HepG2 (cell line): Measurements from ENCODE around the gene DEFB108B. TPM values are rescaled to one million over a fixed set of nuclear protein-coding genes. Genes with fewer than 3 reads are reported as not detected.
"Not testable (repeated sequence)": the region's sequence is repeated elsewhere in the genome, so short reads cannot be mapped to it uniquely, and the experiment has no call there.

ENCODE experiments used
- ATAC-seq: fragments of 200-7000 bp; cut with Tn5 transposase; 3 replicates; pipeline ENCODE4 v1.9.1; 2020; ENCODE audit warnings: mild to moderate bottlenecking, moderate library complexity
- BruUV-seq: library from RNA; stranded (reverse); fragments of 400-500 nt; replicated peaks from 2 replicates; lab custom pipeline; 2021; lab: Mats Ljungman, UMichigan
- CTCF ChIA-PET: fragments of 300-600 bp; formaldehyde crosslinking; extraction: SDS; loops from one replicate; lab custom pipeline; 2021; ENCODE audit warnings: low total read pairs, inconsistent platforms, low intra/inter-chr PET ratio; lab: Yijun Ruan, JAX
- POLR2A ChIA-PET: fragments of 350-600 bp; sonication (Branson Sonifier 250); formaldehyde crosslinking; loops from one replicate; lab custom pipeline; 2020; ENCODE audit warnings: antibody characterized with exemption, inconsistent platforms; lab: Yijun Ruan, JAX
- DNase-seq: peaks from one replicate; pipeline ENCODE4 v3.0.0-alpha.2; 2015; ENCODE audit warnings: low spot score
- FAIRE-seq: peaks from 3 replicates; lab custom pipeline; 2011; peaks lifted over from hg19 to GRCh38; lab: Jason Lieb, UNC
- H2AFZ ChIP-seq: one replicate; pipeline ENCODE4 v1.6.1; 2011; ENCODE audit warnings: low read length, inconsistent platforms
- H3K27ac ChIP-seq: fragments of 300-600 bp; 3 replicates; pipeline ENCODE4 v1.8.0; 2011; ENCODE audit warnings: mixed run types, mild to moderate bottlenecking, mixed read lengths, low read length, inconsistent platforms; ENCODE audit not compliant: insufficient read depth; ENCODE audit errors: extremely low read length
- H3K27me3 ChIP-seq, 2 experiments: fragments of 200-600 bp in 1 of 2; 2 replicates in 1 of 2; 3 replicates in 1 of 2; pipeline versions ENCODE4 v1.6.0 to v1.8.0; 2011; ENCODE audit warnings: low read length in 2 of 2, mild to moderate bottlenecking in 2 of 2, moderate library complexity in 2 of 2, inconsistent platforms in 1 of 2; ENCODE audit not compliant: insufficient read depth in 2 of 2, control insufficient read depth in 1 of 2
- H3K36me3 ChIP-seq, 2 experiments: fragments of 200-600 bp in 1 of 2; replicated peaks in 1 of 2; 2 replicates in 1 of 2; 3 replicates in 1 of 2; pipeline versions ENCODE4 v1.5.1 to v1.8.0; 2011; ENCODE audit warnings: low read length in 2 of 2, inconsistent platforms in 1 of 2; ENCODE audit not compliant: insufficient read depth in 2 of 2, control insufficient read depth in 1 of 2
- H3K4me1 ChIP-seq: 2 replicates; pipeline ENCODE4 v1.5.1; 2012; ENCODE audit warnings: low read length, inconsistent platforms; ENCODE audit not compliant: insufficient read depth
- H3K4me2 ChIP-seq: 2 replicates; pipeline ENCODE4 v1.6.0; 2011; ENCODE audit warnings: low read depth, low read length, inconsistent platforms
- H3K4me3 ChIP-seq, 3 experiments: fragments of 200-600 bp in 1 of 3; sonication (generic), shearing (Covaris generic) in 1 of 3; replicated peaks in 1 of 3; 2 replicates each; pipeline ENCODE4 v1.5.1; 2011 to 2016; ENCODE audit warnings: low read length in 3 of 3, inconsistent platforms in 2 of 3, low read depth in 2 of 3, mild to moderate bottlenecking in 2 of 3, control low read depth in 1 of 3, mixed read lengths in 1 of 3; ENCODE audit not compliant: insufficient read depth in 1 of 3
- H3K79me2 ChIP-seq: one replicate; pipeline ENCODE4 v1.6.1; 2011; ENCODE audit warnings: low read length, inconsistent platforms; ENCODE audit not compliant: insufficient read depth
- H3K9ac ChIP-seq: 2 replicates; pipeline ENCODE4 v1.6.0; 2011; ENCODE audit warnings: mild to moderate bottlenecking, low read depth, low read length, inconsistent platforms; ENCODE audit not compliant: insufficient read depth
- H3K9me3 ChIP-seq: 2 replicates; pipeline ENCODE4 v1.5.1; 2012; ENCODE audit warnings: mild to moderate bottlenecking, low read length
- H4K20me1 ChIP-seq: 2 replicates; pipeline ENCODE4 v1.6.0; 2011; ENCODE audit warnings: inconsistent platforms, mild to moderate bottlenecking, low read length, moderate library complexity; ENCODE audit not compliant: insufficient read depth
- FOSL2 ChIP-seq: sonication (generic); formaldehyde crosslinking; IDR thresholded peaks from 2 replicates; pipeline ENCODE4 v1.4.0; 2020; ENCODE audit warnings: missing genetic modification reagents
- WGBS: methylation state at CpG from one replicate; pipeline ENCODE4 v1.1.6; 2017; ENCODE audit warnings: low lambda C conversion rate; 5-methylcytosine and 5-hydroxymethylcytosine counted together
- in situ Hi-C: cut with HindIII; loops from 2 replicates; pipeline ENCODE4 v1.10.0; 2017; ENCODE audit warnings: low pct_unique_long_range_greater_than_20kb; ENCODE audit not compliant: extremely low pct_ligation_motif_present
- intact Hi-C: fragments of 100-400 bp; cut with micrococcal nuclease; formaldehyde crosslinking; loops from one replicate; pipeline ENCODE4 v1.10.0; 2022; ENCODE audit not compliant: unreplicated experiment
- polyA plus RNA-seq, 8 experiments: library from polyadenylated mRNA; depleted of rRNA in 3 of 8; stranded (reverse) in 7 of 8; unstranded in 1 of 8; fragments of >200 nt; fragmentation: Illumina TruSeq in 4 of 8; extraction: Trizol in 4 of 8; gene quantifications; 2 replicates each; pipeline versions ENCODE4 v1.2.1 to v1.2.3, GENCODE V29; 2011 to 2016; ENCODE audit warnings: low read depth in 4 of 8, missing spikeins in 1 of 8, mixed read lengths in 1 of 8; ENCODE audit not compliant: insufficient read depth in 1 of 8
- total RNA-seq, 5 experiments: library from RNA; depleted of rRNA; stranded (reverse); fragments of >200 nt; fragmentation: Illumina TruSeq; extraction: Trizol; gene quantifications; 2 replicates each; pipeline ENCODE4 v1.2.3, GENCODE V29; 2016; ENCODE audit warnings: low read depth in 1 of 5

The DEFB108B gene
- total and polyA plus RNA-seq, 2 of the 13 experiments (the other 11 are each of a cell fraction or from before 2014, with no cell fraction given): not detected

- WGBS: 90% methylated on average over 10 of the region's 13 CpGs
- H3K9me3 ChIP-seq, ATAC-seq, POLR2A ChIA-PET, CTCF ChIA-PET, H3K79me2 ChIP-seq, H3K9ac ChIP-seq, H3K4me2 ChIP-seq, H3K27ac ChIP-seq, H3K36me3 ChIP-seq, in situ Hi-C loops, intact Hi-C loops, H4K20me1 ChIP-seq, H3K27me3 ChIP-seq, BruUV-seq, H2AFZ ChIP-seq, H3K4me3 ChIP-seq, FAIRE-seq, H3K4me1 ChIP-seq: not testable (repeated sequence)
- peak; percentile 32 for DNase-seq
- TF ChIP-seq FOSL2 (CRISPR knock-in tag): peak; percentile 44; the same call in 1 of the 2 replicates
Observed at GRCh38 chr11:71794386-71795040, 38.5 kb upstream of the DEFB108B start.

DNA sequence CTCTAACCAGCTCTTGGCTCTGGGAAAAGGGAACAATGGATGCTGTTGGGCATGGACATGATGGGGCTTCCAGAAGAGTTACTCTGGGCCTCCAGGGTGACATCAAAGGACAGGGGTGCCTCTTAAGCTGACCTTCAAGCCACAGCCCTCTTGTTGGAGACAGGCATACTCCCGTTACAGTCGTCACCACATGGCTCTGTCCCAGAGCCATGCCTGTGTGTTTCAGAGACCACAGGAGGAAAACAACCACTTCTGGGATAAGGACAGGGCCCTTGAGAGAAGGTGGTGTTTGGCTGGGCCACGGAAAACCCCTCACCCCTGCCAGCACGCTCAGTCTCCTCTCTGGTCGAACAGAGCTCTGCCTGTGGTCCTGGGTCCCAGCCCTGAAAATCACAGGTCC, 37.8 kb upstream of the DEFB108B start:
- CTCF ChIA-PET, H3K4me1 ChIP-seq, H2AFZ ChIP-seq, DNase-seq, H4K20me1 ChIP-seq, POLR2A ChIA-PET, H3K9me3 ChIP-seq, in situ Hi-C loops, BruUV-seq, H3K4me3 ChIP-seq, ATAC-seq, H3K36me3 ChIP-seq, intact Hi-C loops, H3K27ac ChIP-seq, H3K9ac ChIP-seq, H3K79me2 ChIP-seq, FAIRE-seq, H3K27me3 ChIP-seq, H3K4me2 ChIP-seq: not testable (repeated sequence)
- 79% methylated on average over 5 of the region's 5 CpGs for WGBS

DNA sequence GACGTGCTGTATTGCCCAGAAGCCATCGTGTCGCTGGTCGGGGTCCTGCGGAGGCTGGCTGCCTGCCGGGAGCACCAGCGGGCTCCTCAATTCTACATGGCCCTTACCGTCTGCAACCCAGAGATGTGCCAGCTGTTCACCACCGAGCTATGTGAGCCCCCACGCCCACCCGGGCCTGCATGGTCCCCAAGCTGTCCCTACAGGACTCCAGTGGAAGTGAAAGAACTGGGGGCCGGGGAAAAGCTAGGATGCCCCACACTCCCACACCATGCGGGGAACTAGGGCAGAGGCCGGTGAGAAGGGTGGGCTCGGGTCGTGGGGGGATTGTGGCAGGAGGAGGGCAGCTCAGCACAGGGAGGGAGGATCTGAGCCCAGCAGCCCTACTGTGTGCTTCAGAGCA, 37.0 kb upstream of the DEFB108B start:
- DNase-seq, H3K27ac ChIP-seq, H3K9ac ChIP-seq, H3K4me2 ChIP-seq, H4K20me1 ChIP-seq, H3K79me2 ChIP-seq, ATAC-seq, intact Hi-C loops, POLR2A ChIA-PET, H3K4me3 ChIP-seq, H3K4me1 ChIP-seq, CTCF ChIA-PET, H2AFZ ChIP-seq, H3K27me3 ChIP-seq, BruUV-seq, in situ Hi-C loops, FAIRE-seq, H3K9me3 ChIP-seq, H3K36me3 ChIP-seq: not testable (repeated sequence)
- WGBS: 93% methylated on average over 8 of the region's 16 CpGs

GRCh38 chr11:71796781-71797180, 36.2 kb upstream of the DEFB108B start:
- H3K79me2 ChIP-seq, DNase-seq, H3K4me1 ChIP-seq, H3K36me3 ChIP-seq, H3K9ac ChIP-seq, FAIRE-seq, ATAC-seq, H4K20me1 ChIP-seq, CTCF ChIA-PET, H3K27me3 ChIP-seq, H3K4me3 ChIP-seq, H3K9me3 ChIP-seq, H3K27ac ChIP-seq, in situ Hi-C loops, H3K4me2 ChIP-seq, POLR2A ChIA-PET, H2AFZ ChIP-seq, intact Hi-C loops, BruUV-seq: not testable (repeated sequence)
- 92% methylated on average over 5 of the region's 9 CpGs for WGBS
